ENCODE results near the gene CPTP. TPM values are rescaled to one million over a fixed set of nuclear protein-coding genes. Genes with fewer than 3 reads are reported as not detected.

CPTP gene
- total RNA-seq, 1 donor from 2014 or later: 12.3 TPM

GRCh38 chr1:1286313-1287261 lies 38.0 kb upstream of the CPTP start:
- Mint-ChIP-seq H3K4me1 (peaks cover 4% of the 10 kb centered on the region), H3K4me3 (no peak overlapping the region), H3K36me3 (ENCODE audit: low read depth) (no peaks in the 10 kb centered on the region), H3K27me3 (no peaks in the 10 kb centered on the region), H3K27ac (no peak overlapping the region), H3K9me3 (no peaks in the 10 kb centered on the region)
- intact Hi-C loops (cut with micrococcal nuclease): no loop called here
- DNase-seq: no peak

GRCh38 chr1:1287288-1288110 lies 37.1 kb upstream of the CPTP start:
- no peak for DNase-seq
- H3K27me3 Mint-ChIP-seq: no peaks in the 10 kb centered on the region
- no peak overlapping the region for H3K4me3 Mint-ChIP-seq
- no peak overlapping the region for H3K27ac Mint-ChIP-seq
- intact Hi-C loops (cut with micrococcal nuclease): no loop called here
- no peaks in the 10 kb centered on the region for H3K9me3 Mint-ChIP-seq
- peaks cover 7% of the 10 kb centered on the region for H3K4me1 Mint-ChIP-seq
- H3K36me3 Mint-ChIP-seq (ENCODE audit: low read depth): no peaks in the 10 kb centered on the region

GRCh38 chr1:1290238-1290731 lies 34.3 kb upstream of the CPTP start:
- intact Hi-C loops (cut with micrococcal nuclease): loop anchor here (1.0 to 5.0 kb wide), 2 partner anchors 168 to 258 kb away; no protein-coding TSS in a partner anchor
- Mint-ChIP-seq H3K9me3 (no peaks in the 10 kb centered on the region), H3K27ac (no peak overlapping the region), H3K36me3 (ENCODE audit: low read depth) (peaks cover 2% of the 10 kb centered on the region), H3K27me3 (no peaks in the 10 kb centered on the region), H3K4me3 (no peak overlapping the region), H3K4me1 (peaks cover 4% of the 10 kb centered on the region)
- peak; percentile 93 for DNase-seq

GRCh38 chr1:1291023-1291528 lies 33.5 kb upstream of the CPTP start:
- H3K27me3 Mint-ChIP-seq: no peaks in the 10 kb centered on the region
- H3K36me3 Mint-ChIP-seq (ENCODE audit: low read depth): peaks cover 2% of the 10 kb centered on the region
- no peak for DNase-seq
- H3K4me1 Mint-ChIP-seq: peaks cover 4% of the 10 kb centered on the region
- intact Hi-C loops (cut with micrococcal nuclease): loop anchor here (5.0 kb wide), 1 partner anchor 259 kb away; no protein-coding TSS in a partner anchor
- H3K27ac Mint-ChIP-seq: no peak overlapping the region
- no peak overlapping the region for H3K4me3 Mint-ChIP-seq
- no peaks in the 10 kb centered on the region for H3K9me3 Mint-ChIP-seq

GRCh38 chr1:1291548-1292441 lies 32.8 kb upstream of the CPTP start:
- intact Hi-C loops (cut with micrococcal nuclease): loop anchor here (5.0 kb wide), 1 partner anchor 259 kb away; no protein-coding TSS in a partner anchor
- no peaks in the 10 kb centered on the region for H3K9me3 Mint-ChIP-seq
- H3K27me3 Mint-ChIP-seq: no peaks in the 10 kb centered on the region
- H3K4me3 Mint-ChIP-seq: no peak overlapping the region
- H3K4me1 Mint-ChIP-seq: peaks cover 4% of the 10 kb centered on the region
- H3K36me3 Mint-ChIP-seq (ENCODE audit: low read depth): peaks cover 2% of the 10 kb centered on the region
- peak; percentile 89 for DNase-seq
- no peak overlapping the region for H3K27ac Mint-ChIP-seq

GRCh38 chr1:1292442-1292779 lies 32.2 kb upstream of the CPTP start:
- H3K27me3 Mint-ChIP-seq: no peaks in the 10 kb centered on the region
- no peaks in the 10 kb centered on the region for H3K9me3 Mint-ChIP-seq
- intact Hi-C loops (cut with micrococcal nuclease): loop anchor here (5.0 kb wide), 1 partner anchor 260 kb away; no protein-coding TSS in a partner anchor
- H3K36me3 Mint-ChIP-seq (ENCODE audit: low read depth): peaks cover 2% of the 10 kb centered on the region
- no peak for DNase-seq
- H3K4me1 Mint-ChIP-seq: peaks cover 4% of the 10 kb centered on the region
- H3K4me3 Mint-ChIP-seq: no peak overlapping the region
- no peak overlapping the region for H3K27ac Mint-ChIP-seq

- Mint-ChIP-seq H3K9me3 (no peaks in the 10 kb centered on the region), H3K4me3 (no peak overlapping the region), H3K27ac (no peak overlapping the region), H3K4me1 (peaks cover 4% of the 10 kb centered on the region), H3K27me3 (no peaks in the 10 kb centered on the region), H3K36me3 (ENCODE audit: low read depth) (peaks cover 2% of the 10 kb centered on the region)
- intact Hi-C loops (cut with micrococcal nuclease): loop anchor here (5.0 kb wide), 1 partner anchor 261 kb away; no protein-coding TSS in a partner anchor
- DNase-seq: no peak
These were observed 31.8 kb upstream of the CPTP start for GRCh38 chr1:1292851-1293250.

GRCh38 chr1:1293263-1294249 lies 31.0 kb upstream of the CPTP start:
- Mint-ChIP-seq H3K27me3 (no peaks in the 10 kb centered on the region), H3K4me1 (peaks cover 4% of the 10 kb centered on the region), H3K9me3 (no peaks in the 10 kb centered on the region), H3K27ac (no peak overlapping the region), H3K4me3 (no peak overlapping the region), H3K36me3 (ENCODE audit: low read depth) (peaks cover 2% of the 10 kb centered on the region)
- intact Hi-C loops (cut with micrococcal nuclease): loop anchor here (5.0 kb wide), 1 partner anchor 261 kb away; no protein-coding TSS in a partner anchor
- DNase-seq: no peak

GRCh38 chr1:1294250-1294890 lies 30.2 kb upstream of the CPTP start:
- Mint-ChIP-seq H3K27me3 (no peaks in the 10 kb centered on the region), H3K27ac (no peak overlapping the region), H3K36me3 (ENCODE audit: low read depth) (peaks cover 2% of the 10 kb centered on the region), H3K4me3 (no peak overlapping the region), H3K9me3 (no peaks in the 10 kb centered on the region), H3K4me1 (peaks cover 4% of the 10 kb centered on the region)
- intact Hi-C loops (cut with micrococcal nuclease): loop anchor here (5.0 kb wide), 1 partner anchor 262 kb away; no protein-coding TSS in a partner anchor
- no peak for DNase-seq

GRCh38 chr1:1295154-1295923 lies 29.3 kb upstream of the CPTP start:
- no peaks in the 10 kb centered on the region for H3K27me3 Mint-ChIP-seq
- H3K9me3 Mint-ChIP-seq: no peaks in the 10 kb centered on the region
- H3K4me1 Mint-ChIP-seq: peaks cover 3% of the 10 kb centered on the region
- intact Hi-C loops (cut with micrococcal nuclease): no loop called here
- no peak overlapping the region for H3K27ac Mint-ChIP-seq
- H3K4me3 Mint-ChIP-seq: no peak overlapping the region
- H3K36me3 Mint-ChIP-seq (ENCODE audit: low read depth): peaks cover 2% of the 10 kb centered on the region
- DNase-seq: no peak
